Breast epithelium (tissue), 4 donors: ENCODE results near the gene MPRIP. TPM values are rescaled to one million over a fixed set of nuclear protein-coding genes. Genes with fewer than 3 reads are reported as not detected.
A peak's percentile ranks its signal among the peaks of the same experiment; 100 is the strongest.

Source experiments
- DNase-seq, 2 donors: peaks; one replicate each; pipeline ENCODE4 v3.0.0-alpha.2; 2019; ENCODE audit warnings: low spot score in 2 of 2
- H3K27ac ChIP-seq, 2 donors: fragments of 200-600 bp; sonication (generic) in 1 of 2; one replicate each; pipeline ENCODE4 v1.5.1; 2016 to 2019; ENCODE audit warnings: mild to moderate bottlenecking in 1 of 2
- H3K27me3 ChIP-seq, 2 donors: fragments of 200-600 bp; sonication (generic) in 1 of 2; one replicate each; pipeline versions ENCODE4 v1.5.1 to v1.6.0; 2017 to 2019; ENCODE audit warnings: control low read depth in 1 of 2, mild to moderate bottlenecking in 1 of 2
- H3K36me3 ChIP-seq: fragments of 200-600 bp; one replicate; pipeline ENCODE4 v1.5.1; 2019
- H3K4me1 ChIP-seq, 2 donors: fragments of 200-600 bp; sonication (generic); one replicate each; pipeline ENCODE4 v1.5.1; 2016 to 2019; ENCODE audit warnings: control low read depth in 1 of 2
- H3K4me3 ChIP-seq, 3 donors: fragments of 200-600 bp; sonication (generic); 1 replicate in 2 of 3; 2 replicates in 1 of 3; pipeline ENCODE4 v1.5.1; 2016 to 2019; ENCODE audit warnings: mild to moderate bottlenecking in 3 of 3, moderate library complexity in 2 of 3
- H3K9me3 ChIP-seq, 2 donors: fragments of 200-600 bp; sonication (generic) in 1 of 2; one replicate each; pipeline ENCODE4 v1.5.1; 2016 to 2019; ENCODE audit warnings: control low read depth in 1 of 2
- CTCF ChIP-seq, 3 donors: fragments of 450-650 bp; IDR thresholded peaks; one replicate each; pipeline ENCODE4 v1.5.1; 2016 to 2017; ENCODE audit warnings: antibody characterized with exemption in 3 of 3, mild to moderate bottlenecking in 3 of 3, moderate library complexity in 3 of 3
- POLR2A ChIP-seq: fragments of 450-650 bp; IDR thresholded peaks from one replicate; pipeline ENCODE4 v1.6.1; 2016; ENCODE audit warnings: antibody characterized with exemption, mild to moderate bottlenecking, moderate library complexity
- POLR2AphosphoS5 ChIP-seq, 3 donors: sonication (generic); formaldehyde crosslinking; IDR thresholded peaks; one replicate each; pipeline ENCODE4 v1.6.1; 2017; ENCODE audit warnings: antibody characterized with exemption in 3 of 3
- intact Hi-C: fragments of 100-400 bp; cut with DNase I; formaldehyde crosslinking; loops from one replicate; pipeline ENCODE4 v1.15.1; 2023; ENCODE audit warnings: low total_unique reads
- total RNA-seq, 3 donors: library from RNA; depleted of rRNA; stranded (reverse); fragments of >200 nt; gene quantifications; one replicate each; pipeline ENCODE4 v1.1.0, GENCODE V29; 2016

Gene MPRIP
- total RNA-seq, 3 donors from 2014 or later: 93.1 to 136 (median 124) TPM

DNA sequence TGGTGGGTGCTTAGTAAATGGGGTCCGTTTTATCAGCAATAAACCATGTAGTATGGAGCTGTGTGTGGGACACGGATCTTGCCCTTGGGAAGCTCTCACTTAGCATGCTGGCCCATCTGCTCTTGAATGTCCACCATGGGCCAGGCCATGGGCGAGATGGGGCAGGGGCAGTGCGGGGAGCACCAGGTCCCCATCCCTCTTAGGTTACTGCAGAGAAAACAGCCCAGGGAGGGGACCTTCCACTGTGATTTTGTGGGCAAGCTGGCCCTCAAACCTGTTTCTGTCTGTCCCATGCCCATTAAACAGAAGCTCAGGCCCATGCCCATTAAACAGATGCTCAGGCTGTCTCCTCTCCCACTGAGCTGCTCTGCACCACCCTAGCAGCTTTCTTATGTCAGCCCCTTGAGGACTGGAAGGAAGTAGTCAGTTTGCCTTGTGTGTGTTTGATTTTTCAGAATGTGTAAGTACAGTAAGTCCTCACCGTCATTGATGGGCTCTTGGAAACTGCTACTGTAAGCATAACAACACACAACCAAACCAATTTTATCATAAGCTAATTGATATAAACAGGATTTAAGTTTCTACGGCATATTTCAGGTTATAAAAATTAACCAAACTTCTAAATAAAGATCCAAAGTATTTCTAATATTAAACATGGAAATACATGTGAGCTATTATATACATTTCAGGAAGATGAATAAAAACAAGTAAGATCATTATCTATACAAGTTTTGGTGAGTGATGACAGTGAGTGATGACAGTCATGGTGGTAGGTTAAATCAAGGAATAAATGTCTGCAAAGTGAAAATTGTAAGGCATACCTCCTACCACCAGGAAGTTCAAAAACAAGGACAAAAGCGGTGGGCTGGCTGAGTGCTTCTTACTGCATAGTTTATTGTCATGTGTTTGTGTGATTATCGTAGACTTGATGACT, 11.5 kb downstream of the MPRIP start:
- TF ChIP-seq POLR2AphosphoS5 (IDR thresholded peaks at IDR 0.05) (no peak), CTCF (IDR thresholded peaks at IDR 0.05) (no peak), POLR2A (no peak)
- intact Hi-C loops: no loop called here
- peaks cover 26 to 33% of the 10 kb centered on the region in 2 donors for H3K4me1 ChIP-seq
- H3K27ac ChIP-seq: peak overlapping the region; percentile 73 to 75
- peak in 1 of 2 donors; percentile 10 for DNase-seq
- no peak overlapping the region for H3K4me3 ChIP-seq
- no peaks in the 10 kb centered on the region for H3K36me3 ChIP-seq
- no peaks in the 10 kb centered on the region for H3K9me3 ChIP-seq
- no peaks in the 10 kb centered on the region for H3K27me3 ChIP-seq

DNA sequence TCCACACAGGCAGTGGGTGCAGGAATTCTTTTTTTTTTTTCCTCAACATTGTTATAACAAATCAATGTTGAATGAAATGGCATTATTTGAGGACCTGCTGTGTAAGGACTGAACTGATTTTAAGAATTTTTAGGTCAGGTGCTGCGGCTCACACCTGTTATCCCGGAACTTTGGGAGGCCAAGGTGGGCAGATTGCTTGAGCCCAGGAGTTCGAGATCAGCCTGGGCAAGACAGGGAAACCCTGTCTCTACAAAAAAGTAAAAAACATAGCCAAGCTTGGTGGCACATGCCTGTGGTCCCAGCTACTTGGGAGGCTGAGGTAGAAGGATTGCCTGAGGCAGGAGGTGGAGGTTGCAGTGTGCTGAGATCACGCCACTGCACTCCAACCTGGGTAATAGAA, 12.4 kb downstream of the MPRIP start:
- H3K9me3 ChIP-seq: no peaks in the 10 kb centered on the region
- no peak overlapping the region for H3K4me3 ChIP-seq
- H3K36me3 ChIP-seq: no peaks in the 10 kb centered on the region
- TF ChIP-seq POLR2AphosphoS5 (IDR thresholded peaks at IDR 0.05): no peak
- no peak for TF ChIP-seq CTCF (IDR thresholded peaks at IDR 0.05)
- TF ChIP-seq POLR2A: no peak
- intact Hi-C loops: no loop called here
- H3K4me1 ChIP-seq: peaks cover 26 to 33% of the 10 kb centered on the region in 2 donors
- H3K27me3 ChIP-seq: no peaks in the 10 kb centered on the region
- H3K27ac ChIP-seq: peak overlapping the region in 1 of 2 donors; percentile 96
- DNase-seq: no peak

GRCh38 chr17:17055286-17056155, 13.3 kb downstream of the MPRIP start:
- DNase-seq: peak in 1 of 2 donors; percentile 49
- intact Hi-C loops: no loop called here
- H3K9me3 ChIP-seq: no peaks in the 10 kb centered on the region
- no peaks in the 10 kb centered on the region for H3K27me3 ChIP-seq
- H3K27ac ChIP-seq: peak overlapping the region; percentile 96 to 97
- TF ChIP-seq POLR2AphosphoS5 (IDR thresholded peaks at IDR 0.05) (peak in 1 of 3 donors; percentile 10), CTCF (IDR thresholded peaks at IDR 0.05) (peak in 2 of 3 donors; percentile 28 to 39), POLR2A (no peak)
- H3K4me1 ChIP-seq: peaks cover 26 to 33% of the 10 kb centered on the region in 2 donors
- peak overlapping the region in 1 of 3 donors; percentile 46 for H3K4me3 ChIP-seq
- no peaks in the 10 kb centered on the region for H3K36me3 ChIP-seq

GRCh38 chr17:17056156-17056539, 13.9 kb downstream of the MPRIP start:
- TF ChIP-seq POLR2AphosphoS5 (IDR thresholded peaks at IDR 0.05): peak in 1 of 3 donors; percentile 54
- no peak for TF ChIP-seq POLR2A
- no peak for TF ChIP-seq CTCF (IDR thresholded peaks at IDR 0.05)
- DNase-seq: peak; percentile 72 to 84
- Histone ChIP-seq H3K36me3 (no peaks in the 10 kb centered on the region), H3K27me3 (no peaks in the 10 kb centered on the region), H3K27ac (peak overlapping the region; percentile 96 to 97), H3K4me1 (peaks cover 26 to 33% of the 10 kb centered on the region in 2 donors), H3K9me3 (no peaks in the 10 kb centered on the region), H3K4me3 (peak overlapping the region in 1 of 3 donors; percentile 46)
- intact Hi-C loops: no loop called here
